Glutamatergic neuron (in vitro differentiated cells): ENCODE data around the gene ALAD. TPM values are rescaled to one million over a fixed set of nuclear protein-coding genes. Genes with fewer than 3 reads are reported as not detected.

Experiments
- DNase-seq: peaks from one replicate; pipeline ENCODE4 v3.0.0; 2022
- H3K27ac Mint-ChIP-seq: one replicate; pipeline ENCODE4 v1.8.0; 2020; ENCODE audit warnings: mild to moderate bottlenecking, mixed read lengths, inconsistent platforms; ENCODE audit not compliant: unreplicated experiment
- H3K27me3 Mint-ChIP-seq: one replicate; pipeline ENCODE4 v1.8.0; 2020; ENCODE audit warnings: mild to moderate bottlenecking, moderate library complexity, mixed read lengths, inconsistent platforms; ENCODE audit not compliant: unreplicated experiment
- H3K36me3 Mint-ChIP-seq: one replicate; pipeline ENCODE4 v1.8.0; 2020; ENCODE audit warnings: mild to moderate bottlenecking, mixed read lengths, inconsistent platforms; ENCODE audit not compliant: unreplicated experiment
- H3K4me1 Mint-ChIP-seq: one replicate; pipeline ENCODE4 v1.8.0; 2020; ENCODE audit warnings: mild to moderate bottlenecking, low read depth, mixed read lengths, inconsistent platforms; ENCODE audit not compliant: unreplicated experiment
- H3K4me3 Mint-ChIP-seq: one replicate; pipeline ENCODE4 v1.8.0; 2020; ENCODE audit warnings: mild to moderate bottlenecking, mixed read lengths, inconsistent platforms; ENCODE audit not compliant: unreplicated experiment
- H3K9me3 Mint-ChIP-seq: one replicate; pipeline ENCODE4 v1.8.0; 2020; ENCODE audit warnings: mild to moderate bottlenecking, moderate library complexity, mixed read lengths, inconsistent platforms; ENCODE audit not compliant: unreplicated experiment
- CTCF ChIP-seq: fragments of 200-600 bp; sonication (generic); IDR thresholded peaks from one replicate; pipeline ENCODE4 v1.5.0; 2021; ENCODE audit not compliant: partially characterized antibody, unreplicated experiment
- total RNA-seq: library from RNA; stranded (reverse); fragmentation: NEBNext Ultra II Directional; extraction: Animal tissue kit (Norgen Biotek cat#: 25700); gene quantifications from one replicate; pipeline ENCODE4 v1.2.1, GENCODE V29; 2021; ENCODE audit not compliant: unreplicated experiment

ALAD gene
- total RNA-seq, 1 donor from 2014 or later = 39.0 TPM

- DNase-seq = no peak
- no peak overlapping the region for H3K4me3 Mint-ChIP-seq
- no peak overlapping the region for H3K27ac Mint-ChIP-seq
- H3K4me1 Mint-ChIP-seq = no peaks in the 10 kb centered on the region
- H3K27me3 Mint-ChIP-seq = peaks cover 3% of the 10 kb centered on the region
- H3K9me3 Mint-ChIP-seq = no peaks in the 10 kb centered on the region
- TF ChIP-seq CTCF = no peak
- H3K36me3 Mint-ChIP-seq = no peaks in the 10 kb centered on the region
These were observed 40.7 kb downstream of the ALAD start for GRCh38 chr9:113360242-113360842.

GRCh38 chr9:113359385-113359784 is 41.7 kb downstream of the ALAD start:
- no peak overlapping the region for H3K27ac Mint-ChIP-seq
- H3K27me3 Mint-ChIP-seq = peaks cover 3% of the 10 kb centered on the region
- no peaks in the 10 kb centered on the region for H3K36me3 Mint-ChIP-seq
- DNase-seq = no peak
- H3K4me1 Mint-ChIP-seq = no peaks in the 10 kb centered on the region
- TF ChIP-seq CTCF = no peak
- no peaks in the 10 kb centered on the region for H3K9me3 Mint-ChIP-seq
- H3K4me3 Mint-ChIP-seq = no peak overlapping the region

GRCh38 chr9:113356686-113357292 is 44.3 kb downstream of the ALAD start:
- no peaks in the 10 kb centered on the region for H3K36me3 Mint-ChIP-seq
- no peaks in the 10 kb centered on the region for H3K9me3 Mint-ChIP-seq
- no peaks in the 10 kb centered on the region for H3K4me1 Mint-ChIP-seq
- H3K4me3 Mint-ChIP-seq = no peak overlapping the region
- no peak overlapping the region for H3K27ac Mint-ChIP-seq
- TF ChIP-seq CTCF = no peak
- DNase-seq = no peak
- peaks cover 10% of the 10 kb centered on the region for H3K27me3 Mint-ChIP-seq

- no peak for TF ChIP-seq CTCF
- no peaks in the 10 kb centered on the region for H3K36me3 Mint-ChIP-seq
- peaks cover 2% of the 10 kb centered on the region for H3K4me1 Mint-ChIP-seq
- H3K9me3 Mint-ChIP-seq = peaks cover 2% of the 10 kb centered on the region
- H3K27ac Mint-ChIP-seq = no peak overlapping the region
- no peak for DNase-seq
- H3K4me3 Mint-ChIP-seq = no peak overlapping the region
- H3K27me3 Mint-ChIP-seq = peaks cover 17% of the 10 kb centered on the region
These were observed 46.0 kb downstream of the ALAD start for GRCh38 chr9:113355040-113355596.

GRCh38 chr9:113352411-113352810 is 48.7 kb downstream of the ALAD start:
- H3K36me3 Mint-ChIP-seq = no peaks in the 10 kb centered on the region
- peaks cover 2% of the 10 kb centered on the region for H3K4me1 Mint-ChIP-seq
- peaks cover 4% of the 10 kb centered on the region for H3K9me3 Mint-ChIP-seq
- TF ChIP-seq CTCF = no peak
- H3K27ac Mint-ChIP-seq = no peak overlapping the region
- no peak overlapping the region for H3K4me3 Mint-ChIP-seq
- DNase-seq = no peak
- peaks cover 21% of the 10 kb centered on the region for H3K27me3 Mint-ChIP-seq
